ENCODE results near the gene PROZ.
A peak's percentile ranks its signal among the peaks of the same experiment; 100 is the strongest.

PROZ gene

DNA sequence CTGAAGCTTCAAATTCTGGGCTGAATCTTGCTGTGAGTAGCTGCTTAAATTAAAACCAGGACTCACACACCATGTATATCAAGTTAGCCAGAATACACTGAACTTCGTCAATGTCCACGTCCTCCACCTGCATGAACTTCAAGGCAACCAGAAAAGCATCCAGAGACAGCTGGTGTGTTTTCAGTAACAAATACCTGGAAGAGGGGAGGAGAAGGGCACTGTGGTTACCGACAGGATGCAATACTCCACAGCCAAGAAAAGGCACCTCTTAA, 20.4 kb downstream of the PROZ start:
- DNase-seq (ENCODE audit: low read depth in 2 of 2) = no peak

DNA sequence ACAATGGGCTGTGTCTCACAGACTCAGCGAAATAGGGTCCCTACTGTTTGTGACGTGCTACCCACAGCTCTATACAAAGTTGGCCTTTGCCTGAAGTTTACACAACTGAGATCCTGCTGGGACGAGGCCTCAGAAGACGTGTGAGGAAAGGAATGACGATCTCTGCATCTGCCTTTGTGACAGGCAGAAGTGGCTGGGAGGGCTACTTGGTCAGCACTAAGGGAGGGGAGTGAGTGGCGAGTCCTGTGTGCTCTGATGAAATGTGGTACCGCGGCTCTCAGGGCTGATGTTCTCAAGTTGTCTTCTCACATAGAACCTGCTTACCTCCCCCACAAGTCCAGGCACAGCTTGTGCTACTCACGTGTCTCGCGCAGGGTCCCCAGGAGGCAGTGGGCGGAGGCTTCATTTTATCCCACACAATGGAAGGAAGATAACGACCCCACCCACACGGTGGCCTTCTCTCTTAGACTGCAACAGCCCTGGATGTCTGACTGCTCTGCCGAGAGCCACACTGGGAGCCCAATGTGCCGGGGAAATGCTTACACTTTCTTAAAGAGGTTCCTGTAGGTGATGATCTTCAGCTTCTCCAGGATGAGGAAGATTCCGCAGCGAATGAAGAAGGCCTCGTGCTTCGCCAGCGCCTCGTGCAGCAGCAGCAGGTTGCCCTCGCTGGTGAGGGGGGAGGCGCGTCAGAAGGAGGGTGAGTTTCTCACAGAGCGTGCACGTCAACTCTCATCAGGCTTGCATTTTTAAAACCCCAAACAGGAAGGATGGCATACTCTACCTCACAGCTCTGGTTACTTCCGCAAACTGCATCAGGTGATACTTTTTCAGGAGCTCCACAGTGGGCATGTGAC, 21.2 kb downstream of the PROZ start:
- no peak for DNase-seq (ENCODE audit: low read depth in 2 of 2)

DNA sequence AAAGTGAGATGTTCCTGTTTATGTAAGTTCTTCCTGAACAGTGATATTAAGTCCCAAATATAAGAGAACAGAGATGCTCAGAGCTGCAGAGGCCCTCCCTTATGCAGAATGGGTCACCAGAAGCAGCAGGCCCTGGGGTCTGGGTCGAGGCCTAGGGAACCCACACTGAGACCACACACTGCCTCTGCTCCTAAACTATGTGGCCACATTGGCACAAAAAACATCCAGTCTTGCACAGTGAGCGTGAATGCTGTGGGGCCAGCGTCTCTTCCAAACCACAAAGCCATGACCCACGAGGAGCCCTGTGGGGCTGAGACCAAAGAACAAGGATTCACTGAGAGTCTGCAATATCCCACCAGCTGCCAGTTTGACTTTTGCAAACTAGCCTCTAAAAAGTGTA, 23.6 kb downstream of the PROZ start:
- DNase-seq (ENCODE audit: low read depth in 2 of 2) = no peak

DNA sequence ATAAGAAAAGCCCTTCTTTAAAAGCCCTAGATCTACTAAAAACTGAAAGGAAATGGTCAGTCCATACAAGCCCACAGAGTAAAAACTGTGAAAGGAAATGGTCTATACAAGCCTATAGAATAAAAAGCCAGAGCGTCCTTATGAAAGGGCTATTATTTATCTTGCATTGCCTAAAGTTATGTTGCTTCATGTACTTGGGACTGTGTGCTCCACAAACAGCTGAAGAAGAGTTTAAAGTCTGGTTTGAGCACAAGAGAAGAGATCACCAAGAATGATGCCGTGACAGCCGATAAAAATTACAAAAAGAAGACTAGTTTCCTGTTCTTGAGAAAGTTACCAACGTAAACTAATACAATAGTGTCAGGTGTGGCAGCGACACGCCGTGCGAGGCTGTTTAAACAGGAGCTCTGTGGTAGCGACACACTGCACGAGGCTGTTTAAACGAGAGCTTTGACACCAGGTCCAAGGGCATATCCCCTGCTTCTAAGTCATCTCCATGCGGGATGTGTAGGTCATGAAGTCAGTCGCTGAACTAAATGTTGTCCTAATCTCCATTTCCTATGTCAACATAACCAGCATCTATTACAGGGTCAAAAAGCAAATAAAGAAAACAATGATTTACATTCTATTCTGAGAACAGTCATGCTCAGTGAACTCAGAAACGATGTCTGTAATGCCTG, 25.1 kb downstream of the PROZ start:
- no peak for DNase-seq (ENCODE audit: low read depth in 2 of 2)

DNA sequence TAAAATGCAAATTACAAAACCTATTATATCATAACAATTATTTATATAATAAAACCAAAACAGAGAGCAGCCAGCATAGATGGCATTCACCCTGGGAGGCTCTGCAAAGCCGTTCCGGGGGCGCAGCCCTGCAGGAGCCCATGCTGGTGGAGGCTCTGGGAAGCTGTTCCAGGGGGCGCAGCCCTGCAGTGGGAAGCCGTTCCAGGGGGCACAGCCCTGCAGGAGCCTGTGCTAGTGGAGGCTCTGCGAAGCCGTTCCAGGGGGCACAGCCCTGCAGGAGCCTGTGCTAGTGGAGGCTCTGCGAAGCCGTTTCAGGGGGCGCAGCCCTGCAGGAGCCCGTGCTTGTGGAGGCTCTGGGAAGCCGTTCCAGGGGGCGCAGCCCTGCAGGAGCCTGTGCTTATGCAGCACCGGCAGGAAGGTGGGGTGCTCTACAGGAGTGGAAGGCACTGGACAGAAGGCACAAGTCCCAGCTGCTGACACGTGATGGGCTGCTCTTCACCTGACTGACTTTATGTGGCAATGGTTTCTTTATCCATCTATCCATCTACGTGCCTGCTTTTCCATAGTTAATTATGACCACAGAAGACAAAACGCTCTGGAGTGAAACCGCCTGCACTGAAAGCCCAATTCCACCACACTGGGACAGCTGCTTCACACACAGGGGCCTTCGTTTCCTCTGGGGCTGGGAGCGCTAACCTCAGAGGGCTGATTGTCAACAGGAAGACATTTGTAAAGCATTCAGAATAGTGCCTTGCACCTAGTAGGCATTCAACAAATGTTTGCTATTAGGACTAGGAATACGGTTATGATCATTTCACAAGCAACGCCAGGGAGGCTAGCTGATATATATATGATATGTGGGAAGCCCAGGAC, 26.4 kb downstream of the PROZ start:
- DNase-seq (ENCODE audit: low read depth in 2 of 2) = no peak

DNA sequence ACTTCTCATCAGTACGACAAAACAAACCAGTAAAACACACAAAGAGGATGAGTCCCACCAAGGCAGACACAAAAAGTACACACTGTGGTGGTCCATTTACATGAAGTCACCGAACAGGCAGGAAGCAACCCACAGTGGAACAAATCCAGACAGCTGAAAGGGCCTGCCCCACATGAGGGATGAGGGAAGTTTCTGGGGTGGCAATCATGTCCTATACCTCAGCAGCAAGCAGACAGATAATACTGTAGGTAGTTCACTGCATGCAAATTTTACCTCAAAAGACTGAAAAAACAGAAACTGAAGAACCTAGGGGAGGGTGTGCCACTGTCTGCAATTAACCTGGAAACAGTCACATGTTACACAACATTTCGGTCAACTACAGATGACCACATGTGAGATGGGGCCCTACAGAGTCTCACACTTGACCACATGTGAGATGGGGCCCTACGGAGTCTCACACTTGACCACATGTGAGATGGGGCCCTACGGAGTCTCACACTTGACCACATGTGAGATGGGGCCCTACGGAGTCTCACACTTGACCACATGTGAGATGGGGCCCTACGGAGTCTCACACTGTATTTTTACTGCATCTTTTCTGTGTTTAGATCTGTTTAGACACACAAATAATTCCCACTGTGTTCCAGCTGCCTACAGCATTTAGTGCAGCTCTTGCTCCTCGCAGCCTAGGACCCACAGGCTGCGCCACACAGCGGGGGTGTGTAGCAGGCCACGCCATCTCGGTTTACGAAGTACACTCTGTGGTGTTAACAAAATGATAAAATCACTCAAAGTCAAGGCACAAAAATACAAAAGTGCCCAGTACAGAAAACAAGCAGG, 27.8 kb downstream of the PROZ start:
- no peak for DNase-seq (ENCODE audit: low read depth in 2 of 2)

DNA sequence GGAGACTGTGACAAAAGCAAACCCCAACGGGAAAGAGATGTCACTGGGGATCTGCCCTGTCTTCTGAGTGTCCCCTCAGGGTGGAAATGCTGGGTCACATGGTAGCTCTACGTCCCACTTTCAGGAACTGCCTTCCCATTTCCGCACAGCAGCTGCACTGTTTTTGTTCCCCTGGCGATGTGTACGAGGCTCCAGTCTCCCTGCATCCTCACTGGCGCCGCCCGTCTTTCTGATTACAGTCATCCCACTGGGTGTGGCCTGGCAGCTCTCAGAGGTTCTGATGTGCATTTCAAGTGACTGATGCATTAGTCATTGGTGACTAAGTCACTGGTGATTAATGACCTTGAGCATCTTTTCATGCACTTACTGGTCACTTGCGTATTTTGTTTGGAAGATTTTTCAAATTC, 28.8 kb downstream of the PROZ start:
- peak; percentile 52 to 62 for DNase-seq (ENCODE audit: low read depth in 2 of 2)

DNA sequence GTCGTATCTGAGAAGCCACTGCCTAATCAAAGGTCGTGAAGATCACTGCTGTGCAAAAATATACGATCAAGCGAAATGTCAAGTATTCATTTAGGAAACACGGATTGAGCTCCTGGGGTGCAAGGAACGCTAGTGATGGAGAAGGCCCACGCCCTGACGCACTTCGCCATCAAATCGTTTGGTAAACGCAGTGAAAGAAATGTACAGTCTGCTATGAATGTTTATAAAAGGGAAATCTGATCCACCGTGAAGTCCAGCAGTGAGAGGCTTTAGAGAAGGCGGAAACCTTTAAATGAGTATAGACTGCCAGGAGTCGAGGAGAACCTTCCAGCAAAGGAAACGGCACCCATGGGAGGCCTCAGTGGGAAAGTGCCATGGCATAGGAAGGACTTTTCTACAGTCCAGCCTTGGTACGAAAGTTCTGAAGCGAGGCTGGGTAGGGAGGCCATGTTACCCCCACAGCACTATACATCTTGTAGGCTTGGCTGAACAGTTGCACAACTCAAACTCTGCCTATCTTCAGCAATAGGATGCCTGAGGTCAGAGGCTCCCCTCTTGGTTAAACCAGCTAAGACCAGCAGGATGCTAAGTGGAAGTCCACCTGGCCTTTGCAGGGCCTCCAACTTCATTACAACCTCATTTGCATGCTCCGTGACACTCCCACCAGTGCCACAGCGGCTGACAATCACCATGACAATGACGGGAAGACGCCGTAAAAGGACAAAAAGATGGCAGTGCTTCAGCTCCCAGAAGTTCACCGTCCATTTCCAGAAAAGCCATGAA, 29.6 kb downstream of the PROZ start:
- no peak for DNase-seq (ENCODE audit: low read depth in 2 of 2)

DNA sequence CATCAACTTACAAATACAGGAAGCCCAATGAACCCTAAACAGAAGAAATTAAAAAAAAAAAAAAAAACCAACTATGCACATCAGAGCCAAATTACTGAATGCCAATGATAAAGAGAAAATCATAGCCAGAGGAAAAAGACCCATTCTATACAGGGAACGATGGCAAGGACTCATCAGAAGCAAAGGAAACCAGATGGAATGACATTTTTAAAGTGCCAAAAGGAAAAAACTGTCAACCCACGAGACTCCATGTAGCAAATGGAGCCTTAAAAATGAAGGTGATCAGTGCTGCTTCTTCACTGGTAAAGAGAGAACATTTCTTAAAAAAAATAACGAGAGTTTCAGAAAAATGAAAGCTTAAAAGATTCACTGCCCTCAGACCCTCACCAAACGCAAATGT, 31.7 kb downstream of the PROZ start:
- no peak for DNase-seq (ENCODE audit: low read depth in 2 of 2)

DNA sequence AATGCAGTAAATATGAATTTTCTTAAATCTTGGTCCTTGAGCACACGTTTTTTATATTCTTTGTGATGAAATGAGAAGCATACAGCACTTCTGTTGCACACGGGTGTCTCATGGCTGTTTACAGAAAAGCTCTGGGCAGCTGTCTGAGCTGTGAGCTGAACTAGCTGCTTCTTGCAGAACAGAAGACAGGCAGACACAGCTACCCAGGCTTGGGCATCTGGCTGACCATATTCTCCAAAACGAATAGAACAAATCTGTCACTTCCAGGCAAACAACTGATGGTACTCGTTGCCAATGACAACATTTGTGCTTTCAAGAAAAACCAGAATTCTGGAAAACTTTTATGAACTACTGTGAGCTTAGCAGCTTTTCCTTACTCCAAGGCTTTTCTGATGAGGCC, 33.8 kb downstream of the PROZ start:
- no peak for DNase-seq (ENCODE audit: low read depth in 2 of 2)

DNA sequence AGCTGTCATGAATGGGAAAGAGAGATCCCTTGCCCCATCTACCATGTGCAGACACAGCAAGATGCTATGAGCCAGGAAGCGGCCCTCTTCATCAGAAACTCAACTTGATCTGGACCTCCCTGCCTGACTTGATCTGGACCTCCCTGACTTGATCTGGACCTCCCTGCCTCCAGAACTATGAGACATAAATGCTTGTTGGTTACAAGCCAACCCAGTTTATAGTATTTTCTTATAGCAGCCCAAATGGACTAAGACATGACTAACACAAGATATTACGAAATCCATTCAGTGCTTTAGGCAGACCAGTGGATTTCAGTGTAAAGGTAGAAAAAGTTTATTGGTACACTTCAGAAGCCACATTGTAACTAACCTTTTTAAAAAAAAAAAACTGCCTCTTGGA, 34.5 kb downstream of the PROZ start:
- no peak for DNase-seq (ENCODE audit: low read depth in 2 of 2)

DNA sequence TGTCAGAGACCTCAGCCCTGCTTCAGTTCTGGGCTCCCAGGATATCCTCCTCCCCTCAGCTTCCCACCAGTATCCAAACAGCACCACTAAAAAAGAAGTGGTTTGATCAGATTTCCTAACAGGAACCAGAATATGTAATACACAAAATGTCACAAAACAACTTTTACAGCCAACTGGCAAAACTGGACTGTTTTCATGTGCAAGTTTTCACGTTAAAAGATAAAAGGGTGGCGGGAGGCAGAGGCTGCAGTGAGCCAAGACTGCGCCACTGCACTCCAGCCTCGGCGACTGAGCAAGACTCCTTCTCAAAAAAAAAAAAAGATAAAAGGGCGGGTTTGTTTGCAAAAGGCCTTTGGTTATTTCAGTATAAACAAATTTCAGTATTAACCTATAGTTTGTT, 36.9 kb downstream of the PROZ start:
- no peak for DNase-seq (ENCODE audit: low read depth in 2 of 2)

DNA sequence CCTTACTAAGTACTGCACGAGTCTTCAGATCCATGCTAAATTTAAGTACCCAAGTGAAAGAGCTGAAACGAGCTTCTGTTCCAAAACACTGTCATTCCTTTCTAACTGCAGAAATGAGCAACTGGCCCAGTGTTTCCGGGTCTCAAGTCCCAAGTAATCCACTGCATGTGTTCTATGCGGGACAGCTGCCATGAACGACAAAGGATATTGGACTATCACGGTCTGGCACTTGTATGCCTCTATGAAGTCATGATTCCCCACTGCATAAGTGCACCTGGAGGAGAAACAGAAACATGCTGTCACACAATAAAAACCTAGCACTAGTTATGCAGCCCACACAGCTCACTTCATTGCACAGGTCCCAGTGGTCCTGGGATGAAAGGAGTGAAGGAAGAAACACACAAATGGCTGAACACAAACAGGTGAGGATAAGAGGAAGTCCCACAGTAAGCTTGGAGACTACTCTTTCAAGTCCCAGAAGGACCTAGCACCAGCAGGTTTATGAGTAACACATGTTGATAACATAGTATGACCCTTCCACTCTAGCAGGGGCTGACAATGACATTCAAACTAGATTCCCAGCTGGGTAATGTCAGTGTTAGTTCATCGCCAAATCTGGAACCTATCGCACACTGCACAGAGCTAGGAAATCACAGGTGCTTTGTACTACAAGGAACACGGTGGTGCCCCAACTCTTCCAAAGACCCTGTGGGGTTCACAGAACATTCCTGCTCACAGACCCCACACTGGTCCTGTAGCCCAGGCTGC, 38.7 kb downstream of the PROZ start:
- no peak for DNase-seq (ENCODE audit: low read depth in 2 of 2)

DNA sequence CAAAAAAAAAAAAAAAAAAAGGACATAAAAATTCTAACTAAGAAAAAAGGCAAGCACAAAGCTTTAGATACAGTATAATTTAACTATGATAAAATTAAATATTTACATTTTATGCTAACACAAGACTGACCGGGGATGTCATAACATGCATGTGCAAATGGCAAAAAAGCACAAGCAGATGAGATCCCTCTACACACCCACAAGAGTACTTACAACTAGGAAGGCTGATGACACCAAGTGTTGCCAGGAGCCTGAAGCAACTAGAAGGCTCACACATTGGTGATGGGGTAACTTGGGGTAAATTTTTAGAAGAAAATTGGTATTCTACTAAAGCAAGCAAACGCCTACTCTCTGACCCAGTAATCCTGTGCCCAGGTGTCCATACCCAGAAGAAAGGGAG, 43.4 kb downstream of the PROZ start:
- no peak for DNase-seq (ENCODE audit: low read depth in 2 of 2)

DNA sequence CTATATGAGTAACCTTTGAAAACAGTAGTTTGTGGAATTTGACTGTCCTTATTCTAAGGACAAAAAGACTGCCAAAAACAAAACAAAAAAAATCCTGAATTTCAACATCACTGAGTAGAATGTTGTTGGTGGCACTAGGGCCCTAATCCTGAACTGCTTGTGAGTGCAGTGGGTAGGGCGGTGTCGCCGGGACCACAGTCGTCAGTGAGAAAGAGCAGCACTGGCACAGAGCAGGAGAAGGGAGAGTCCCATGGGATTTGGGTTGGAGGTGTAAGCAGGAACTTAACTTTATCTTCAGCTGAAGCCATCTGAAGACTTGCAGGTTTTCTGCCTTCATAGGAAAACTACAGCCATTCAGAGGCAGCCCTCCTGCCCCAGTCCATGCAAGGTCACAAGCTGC, 44.5 kb downstream of the PROZ start:
- DNase-seq (ENCODE audit: low read depth in 2 of 2) = no peak

DNA sequence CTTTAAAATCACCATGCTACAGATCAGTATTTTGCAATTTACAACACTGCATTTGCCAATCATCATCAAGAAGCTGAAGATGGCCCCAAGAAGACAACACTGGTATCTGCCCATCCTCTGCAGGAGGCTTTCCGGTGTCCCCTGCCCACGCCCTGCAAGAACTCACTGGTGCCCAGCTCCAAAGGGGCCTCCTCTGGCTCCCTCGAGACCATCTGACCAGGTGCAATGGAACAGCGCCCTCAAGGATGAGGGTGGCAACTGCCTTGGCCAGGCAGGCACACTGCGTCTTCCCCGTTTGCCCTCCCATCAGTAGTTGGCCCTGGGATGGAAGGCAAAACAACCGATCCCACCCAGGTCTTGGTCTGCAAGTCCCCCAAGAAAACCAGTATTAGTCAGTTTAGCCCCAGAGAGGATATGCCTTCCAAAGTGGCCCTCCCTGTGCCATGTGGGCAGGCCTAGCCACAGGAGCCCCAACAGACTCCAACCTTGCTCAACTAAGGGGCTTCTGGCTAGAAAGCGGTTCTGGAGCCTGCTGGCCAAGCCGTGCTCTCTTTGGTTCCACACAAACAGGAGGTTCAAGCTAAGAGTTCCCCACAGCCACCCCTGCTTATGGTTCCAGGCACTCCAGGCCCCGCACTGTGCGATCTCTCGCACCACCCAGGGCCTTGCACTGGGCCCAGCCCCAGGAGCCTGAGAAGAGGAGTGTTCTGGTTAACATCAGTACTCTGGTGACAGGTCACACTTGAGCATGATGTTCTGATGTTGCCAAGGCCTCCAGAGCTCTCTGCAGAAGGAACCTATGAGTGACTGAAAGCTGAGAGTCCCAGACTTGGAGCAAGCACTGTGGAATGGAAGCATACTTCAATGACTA, 45.3 kb downstream of the PROZ start:
- DNase-seq (ENCODE audit: low read depth in 2 of 2) = no peak

DNA sequence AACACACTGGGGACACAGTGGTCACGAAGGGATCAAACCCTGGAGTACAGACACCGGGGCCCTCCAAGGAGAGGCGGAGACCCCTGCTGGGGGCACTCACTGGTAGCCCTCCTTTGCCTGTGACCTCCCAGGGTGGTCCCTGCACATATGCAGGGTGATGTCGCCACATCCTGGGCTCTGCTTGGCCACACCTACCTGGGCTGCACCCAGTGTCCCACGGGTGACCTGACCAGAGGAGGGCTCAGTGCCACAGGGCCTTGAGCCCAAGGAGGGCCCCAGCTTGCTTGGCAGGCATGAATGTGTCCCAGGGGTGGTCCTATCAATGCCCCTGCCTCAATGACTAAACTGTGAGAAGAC, 45.9 kb downstream of the PROZ start:
- no peak for DNase-seq (ENCODE audit: low read depth in 2 of 2)

DNA sequence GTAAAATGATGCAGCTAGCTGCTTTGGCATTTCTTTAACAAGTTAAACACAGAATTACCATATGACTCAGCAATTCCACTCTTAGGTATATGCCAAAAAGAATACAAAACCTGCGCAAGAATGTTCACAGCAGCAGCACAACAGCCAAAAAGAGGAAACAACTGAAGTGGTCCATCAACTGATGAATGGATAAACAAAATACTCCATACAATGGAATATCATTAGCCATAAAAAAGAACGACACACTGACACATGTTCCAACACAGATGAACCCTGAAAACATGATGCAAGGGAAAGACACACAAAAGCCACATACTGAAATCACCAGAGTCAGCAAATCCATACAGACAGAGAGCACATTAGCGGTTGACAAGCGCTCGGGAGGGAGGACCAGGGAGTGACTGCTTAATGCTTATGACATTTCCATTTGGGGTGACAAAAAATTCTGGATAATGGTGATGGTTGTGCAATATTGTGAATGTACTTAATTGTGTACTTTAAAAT, 47.0 kb downstream of the PROZ start:
- DNase-seq (ENCODE audit: low read depth in 2 of 2) = no peak

DNA sequence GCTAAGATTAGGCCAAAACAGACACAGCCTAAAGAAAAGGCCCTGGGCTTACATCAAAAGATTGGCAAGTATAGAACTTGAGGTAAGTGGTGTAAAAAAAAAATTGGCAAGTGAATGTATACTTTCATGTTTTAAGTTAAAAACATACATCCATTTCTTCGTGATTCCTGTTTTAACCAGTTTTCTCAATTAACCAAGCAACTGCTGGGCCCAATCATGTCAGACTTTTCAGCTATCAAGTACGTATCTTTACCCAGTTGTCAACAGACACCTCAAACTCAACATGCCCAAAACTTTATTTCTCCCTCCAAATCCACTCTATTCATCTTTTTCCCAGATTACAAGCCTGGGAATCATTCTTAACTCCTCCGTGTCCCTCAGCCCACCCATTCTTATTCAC, 49.0 kb downstream of the PROZ start:
- no peak for DNase-seq (ENCODE audit: low read depth in 2 of 2)
